Liver (tissue), 9 donors: ENCODE results near the gene JAKMIP1. TPM values are rescaled to one million over a fixed set of nuclear protein-coding genes. Genes with fewer than 3 reads are reported as not detected.

Experiments
- DNase-seq: peaks from one replicate; pipeline ENCODE4 v3.0.0-alpha.2; 2017; ENCODE audit warnings: low spot score
- H3K27ac ChIP-seq, 2 donors: one replicate each; pipeline ENCODE4 v1.7.0; 2013; ENCODE audit warnings: inconsistent platforms in 2 of 2, low read length in 2 of 2, control low read depth in 1 of 2, low read depth in 1 of 2, mild to moderate bottlenecking in 1 of 2
- H3K27me3 ChIP-seq, 4 donors: one replicate each; pipeline versions ENCODE4 v1.6.1 to v1.7.0; 2013; ENCODE audit warnings: low read length in 3 of 4, inconsistent platforms in 1 of 4, mild to moderate bottlenecking in 1 of 4, moderate library complexity in 1 of 4; ENCODE audit not compliant: control insufficient read depth in 4 of 4, insufficient read depth in 4 of 4
- H3K36me3 ChIP-seq, 4 donors: one replicate each; pipeline versions ENCODE4 v1.6.1 to v1.7.0; 2013; ENCODE audit warnings: low read length in 3 of 4, mild to moderate bottlenecking in 3 of 4, low read depth in 1 of 4, moderate library complexity in 1 of 4; ENCODE audit not compliant: control insufficient read depth in 4 of 4, insufficient read depth in 3 of 4
- H3K4me1 ChIP-seq, 4 donors: one replicate each; pipeline versions ENCODE4 v1.6.1 to v1.7.0; 2013; ENCODE audit warnings: low read length in 3 of 4, mild to moderate bottlenecking in 3 of 4, moderate library complexity in 1 of 4; ENCODE audit not compliant: control insufficient read depth in 4 of 4, insufficient read depth in 4 of 4
- H3K4me3 ChIP-seq, 3 donors: one replicate each; pipeline versions ENCODE4 v1.6.1 to v1.7.0; 2013; ENCODE audit warnings: low read length in 3 of 3, control low read depth in 1 of 3, low read depth in 1 of 3, mild to moderate bottlenecking in 1 of 3
- H3K9ac ChIP-seq, 2 donors: one replicate each; pipeline ENCODE4 v1.7.0; 2013; ENCODE audit warnings: low read length in 2 of 2, mild to moderate bottlenecking in 2 of 2, moderate library complexity in 2 of 2, control low read depth in 1 of 2, low read depth in 1 of 2
- H3K9me3 ChIP-seq, 4 donors: one replicate each; pipeline versions ENCODE4 v1.6.1 to v1.7.0; 2013; ENCODE audit warnings: low read length in 3 of 4; ENCODE audit not compliant: control insufficient read depth in 4 of 4
- ATF3 ChIP-seq: IDR thresholded peaks from 2 replicates; pipeline ENCODE4 v1.6.1; 2016; ENCODE audit warnings: antibody characterized with exemption
- CTCF ChIP-seq: fragments of 150-350 bp; IDR thresholded peaks from 2 replicates; pipeline ENCODE4 v1.5.1; 2017; ENCODE audit warnings: improper control_type of control experiment, low read depth, low read length; ENCODE audit not compliant: missing input control
- EGR1 ChIP-seq, 2 donors: IDR thresholded peaks; 2 replicates each; pipeline ENCODE4 v1.6.1; 2016 to 2018; ENCODE audit warnings: antibody characterized with exemption in 2 of 2, low read depth in 2 of 2
- FOXA1 ChIP-seq: IDR thresholded peaks from 2 replicates; pipeline ENCODE4 v1.6.1; 2016; ENCODE audit warnings: antibody characterized with exemption
- FOXA2 ChIP-seq: IDR thresholded peaks from 2 replicates; pipeline ENCODE4 v1.6.1; 2016; ENCODE audit warnings: antibody characterized with exemption
- GABPA ChIP-seq, 2 donors: IDR thresholded peaks in 1 of 2; conservative IDR thresholded peaks in 1 of 2; 2 replicates each; pipeline ENCODE4 v1.6.1; 2016; ENCODE audit warnings: antibody characterized with exemption in 2 of 2, mild to moderate bottlenecking in 1 of 2, moderate library complexity in 1 of 2
- HNF4G ChIP-seq: IDR thresholded peaks from 2 replicates; pipeline ENCODE4 v1.6.1; 2016; ENCODE audit warnings: antibody characterized with exemption
- JUND ChIP-seq, 2 donors: IDR thresholded peaks; 2 replicates each; pipeline ENCODE4 v1.6.1; 2016; ENCODE audit warnings: antibody characterized with exemption in 2 of 2
- NR2F2 ChIP-seq: IDR thresholded peaks from 2 replicates; pipeline ENCODE4 v1.6.1; 2016; ENCODE audit warnings: antibody characterized with exemption
- RAD21 ChIP-seq, 2 donors: IDR thresholded peaks; 2 replicates each; pipeline ENCODE4 v1.6.1; 2016; ENCODE audit warnings: antibody characterized with exemption in 2 of 2, mild to moderate bottlenecking in 2 of 2
- REST ChIP-seq: IDR thresholded peaks from 2 replicates; pipeline ENCODE4 v1.6.1; 2016; ENCODE audit warnings: antibody characterized with exemption, mild to moderate bottlenecking
- TAF1 ChIP-seq: conservative IDR thresholded peaks from 2 replicates; pipeline ENCODE4 v1.6.1; 2016; ENCODE audit warnings: antibody characterized with exemption, mild to moderate bottlenecking
- YY1 ChIP-seq: IDR thresholded peaks from 2 replicates; pipeline ENCODE4 v1.6.1; 2016; ENCODE audit warnings: antibody characterized with exemption, mild to moderate bottlenecking
- WGBS: extraction: QIAGEN DNeasy Blood & Tissue Kit; methylation state at CpG from one replicate; pipeline ENCODE4 v1.1.7; 2013; 5-methylcytosine and 5-hydroxymethylcytosine counted together
- polyA plus RNA-seq, 2 donors: library from polyadenylated mRNA; stranded (reverse) in 1 of 2; unstranded in 1 of 2; fragments of 200-250 nt in 1 of 2; fragments of >200 nt in 1 of 2; fragmentation: Nextera tagmentation in 1 of 2; extraction: Ambion mirVana in 1 of 2; gene quantifications; one replicate each; pipeline versions ENCODE4 v1.2.1 to v1.2.3, GENCODE V29; 2013 to 2015
- total RNA-seq, 2 donors: library from RNA; depleted of rRNA; stranded (reverse); fragments of >200 nt; gene quantifications; one replicate each; pipeline ENCODE4 v1.2.3, GENCODE V29; 2014
- TF ChIP-seq, protein P1 (sequence below): IDR thresholded peaks from 2 replicates; pipeline ENCODE4 v1.6.1; 2016; ENCODE audit warnings: antibody characterized with exemption
- TF ChIP-seq, protein P2 (sequence below): IDR thresholded peaks from 2 replicates; pipeline ENCODE4 v1.6.1; 2016; ENCODE audit warnings: antibody characterized with exemption
- donor health status: healthy.
- donor health status: healthy.
- donor health status: healthy.
- donor health status: healthy.
- donor health status: healthy.

Gene JAKMIP1
- total and polyA plus RNA-seq, 4 donors: 0.08 to 0.50 TPM; not detected in 2

DNA sequence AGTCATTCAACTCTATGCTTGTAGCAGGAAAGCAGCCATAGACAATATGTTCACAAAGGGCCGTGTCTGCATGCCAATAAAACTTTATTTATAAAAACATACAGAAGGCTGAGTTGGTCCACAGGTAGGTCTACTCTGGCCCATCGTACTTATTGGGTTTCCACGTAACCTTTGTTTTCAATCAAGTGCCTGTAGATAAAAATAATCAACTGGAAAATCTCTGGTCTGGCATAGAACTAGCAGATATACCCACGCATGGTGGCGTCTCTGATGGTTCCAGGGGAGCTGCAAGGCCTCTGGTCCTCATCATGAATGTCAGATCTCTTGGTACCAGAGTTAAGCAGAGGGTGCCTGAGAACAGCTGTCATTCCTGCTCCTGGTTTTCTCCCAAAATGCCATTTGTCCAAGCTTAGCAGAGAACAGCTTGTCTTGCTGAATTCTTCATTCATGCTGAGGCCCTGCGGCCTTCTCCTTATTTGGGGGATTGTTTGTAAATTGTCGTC lies 31.4 kb upstream of the JAKMIP1 start (continued):
- TF ChIP-seq, protein P1, sequence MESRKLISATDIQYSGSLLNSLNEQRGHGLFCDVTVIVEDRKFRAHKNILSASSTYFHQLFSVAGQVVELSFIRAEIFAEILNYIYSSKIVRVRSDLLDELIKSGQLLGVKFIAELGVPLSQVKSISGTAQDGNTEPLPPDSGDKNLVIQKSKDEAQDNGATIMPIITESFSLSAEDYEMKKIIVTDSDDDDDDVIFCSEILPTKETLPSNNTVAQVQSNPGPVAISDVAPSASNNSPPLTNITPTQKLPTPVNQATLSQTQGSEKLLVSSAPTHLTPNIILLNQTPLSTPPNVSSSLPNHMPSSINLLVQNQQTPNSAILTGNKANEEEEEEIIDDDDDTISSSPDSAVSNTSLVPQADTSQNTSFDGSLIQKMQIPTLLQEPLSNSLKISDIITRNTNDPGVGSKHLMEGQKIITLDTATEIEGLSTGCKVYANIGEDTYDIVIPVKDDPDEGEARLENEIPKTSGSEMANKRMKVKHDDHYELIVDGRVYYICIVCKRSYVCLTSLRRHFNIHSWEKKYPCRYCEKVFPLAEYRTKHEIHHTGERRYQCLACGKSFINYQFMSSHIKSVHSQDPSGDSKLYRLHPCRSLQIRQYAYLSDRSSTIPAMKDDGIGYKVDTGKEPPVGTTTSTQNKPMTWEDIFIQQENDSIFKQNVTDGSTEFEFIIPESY: no peak
- TF ChIP-seq RAD21 (IDR thresholded peaks at IDR 0.05): no peak
- TF ChIP-seq NR2F2: no peak
- TF ChIP-seq EGR1 (IDR thresholded peaks at IDR 0.05; ENCODE audit: low read depth in 2 of 2): no peak
- no peak for TF ChIP-seq JUND (IDR thresholded peaks at IDR 0.05)

- TF ChIP-seq FOXA1: no peak
- no peak for TF ChIP-seq JUND (IDR thresholded peaks at IDR 0.05)
- TF ChIP-seq RAD21 (IDR thresholded peaks at IDR 0.05): no peak
- no peak for TF ChIP-seq ATF3
- no peak for TF ChIP-seq YY1
- no peak for TF ChIP-seq REST
- no peak for TF ChIP-seq GABPA (IDR thresholded peaks at IDR 0.05 in 1 of 2, conservative IDR thresholded peaks at IDR 0.05 in 1 of 2)
- no peak for TF ChIP-seq HNF4G
- no peak for TF ChIP-seq TAF1
- TF ChIP-seq, protein P1: no peak
- no peak for TF ChIP-seq FOXA2
- TF ChIP-seq, protein P2, sequence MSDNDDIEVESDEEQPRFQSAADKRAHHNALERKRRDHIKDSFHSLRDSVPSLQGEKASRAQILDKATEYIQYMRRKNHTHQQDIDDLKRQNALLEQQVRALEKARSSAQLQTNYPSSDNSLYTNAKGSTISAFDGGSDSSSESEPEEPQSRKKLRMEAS: no peak
- TF ChIP-seq CTCF: no peak
- Histone ChIP-seq H3K9me3 (peaks cover 0 to 3% (median 0%) of the 10 kb centered on the region in 4 donors), H3K4me3 (no peak overlapping the region), H3K9ac (no peak overlapping the region), H3K27me3 (no peaks in the 10 kb centered on the region), H3K27ac (no peak overlapping the region), H3K4me1 (no peaks in the 10 kb centered on the region), H3K36me3 (no peaks in the 10 kb centered on the region)
- 90% methylated on average over 21 of the region's 21 CpGs for WGBS
- no peak for DNase-seq
Measured at GRCh38 chr4:6230827-6231662, 30.7 kb upstream of the JAKMIP1 start.
